ENCODE results near the gene SRSF2. TPM values are rescaled to one million over a fixed set of nuclear protein-coding genes. Genes with fewer than 3 reads are reported as not detected.

SRSF2 gene
- total RNA-seq, 4 donors from 2014 or later, result 106 to 194 (median 148) TPM

- Histone ChIP-seq H3K4me3 (no peak overlapping the region), H3K36me3 (peaks cover 0 to 8% of the 10 kb centered on the region in 2 donors), H3K9me3 (no peaks in the 10 kb centered on the region), H3K27me3 (no peaks in the 10 kb centered on the region), H3K27ac (peak overlapping the region; percentile 90 to 98 (median 92)), H3K4me1 (peaks cover 8 to 100% (median 48%) of the 10 kb centered on the region in 3 donors)
- WGBS, 2 donors (ENCODE audit: low coverage in 1 of 2), result 36 to 64% methylated on average over 6 to 7 of the region's 11 CpGs
- ATAC-seq, result no peak
- TF ChIP-seq EP300 (IDR thresholded peaks at IDR 0.05) (no peak), CTCF (IDR thresholded peaks at IDR 0.05) (no peak), POLR2A (IDR thresholded peaks at IDR 0.05) (no peak), POLR2AphosphoS5 (IDR thresholded peaks at IDR 0.05) (no peak)
Measured at GRCh38 chr17:76689859-76690258, 47.3 kb downstream of the SRSF2 start.

- Histone ChIP-seq H3K36me3 (peaks cover 0 to 25% of the 10 kb centered on the region in 2 donors), H3K4me3 (peak overlapping the region in 1 of 2 donors; percentile 10), H3K27me3 (no peaks in the 10 kb centered on the region), H3K27ac (peak overlapping the region; percentile 90 to 98 (median 92)), H3K4me1 (peaks cover 8 to 100% (median 44%) of the 10 kb centered on the region in 3 donors), H3K9me3 (no peaks in the 10 kb centered on the region)
- peak; percentile 31 for ATAC-seq
- WGBS, 2 donors (ENCODE audit: low coverage in 1 of 2), result 27% methylated on average over 3 of the region's 11 CpGs; no CpG with 5 or more reads in 1 of the 2 donors
- TF ChIP-seq EP300 (IDR thresholded peaks at IDR 0.05) (no peak), CTCF (IDR thresholded peaks at IDR 0.05) (peak in 1 of 4 experiments; percentile 34)
Measured at GRCh38 chr17:76688165-76688622, 48.9 kb downstream of the SRSF2 start.

GRCh38 chr17:76687298-76688164 lies 49.6 kb downstream of the SRSF2 start:
- ATAC-seq, result peak; percentile 74
- peaks cover 8 to 100% (median 50%) of the 10 kb centered on the region in 3 donors for H3K4me1 ChIP-seq
- no peaks in the 10 kb centered on the region for H3K9me3 ChIP-seq
- peaks cover 0 to 32% of the 10 kb centered on the region in 2 donors for H3K36me3 ChIP-seq
- peak overlapping the region in 1 of 2 donors; percentile 10 for H3K4me3 ChIP-seq
- no peaks in the 10 kb centered on the region for H3K27me3 ChIP-seq
- 33 to 36% methylated on average over 12 to 13 of the region's 26 CpGs for WGBS, 2 donors (ENCODE audit: low coverage in 1 of 2)
- TF ChIP-seq CTCF (IDR thresholded peaks at IDR 0.05), result no peak
- TF ChIP-seq POLR2AphosphoS5 (IDR thresholded peaks at IDR 0.05), result peak; percentile 58
- peak overlapping the region; percentile 90 to 98 (median 92) for H3K27ac ChIP-seq

- H3K4me3 ChIP-seq, result no peak overlapping the region
Measured at GRCh38 chr17:76686538-76687297, 50.4 kb downstream of the SRSF2 start.

More at GRCh38 chr17:76686538-76687297, 50.4 kb downstream of the SRSF2 start:
- Histone ChIP-seq H3K27me3 (no peaks in the 10 kb centered on the region), H3K27ac (peak overlapping the region; percentile 90 to 98 (median 92)), H3K4me1 (peaks cover 13 to 100% (median 58%) of the 10 kb centered on the region in 3 donors), H3K9me3 (no peaks in the 10 kb centered on the region), H3K36me3 (peaks cover 0 to 40% of the 10 kb centered on the region in 2 donors)
- TF ChIP-seq EP300 (IDR thresholded peaks at IDR 0.05) (no peak), POLR2AphosphoS5 (IDR thresholded peaks at IDR 0.05) (no peak), POLR2A (IDR thresholded peaks at IDR 0.05) (no peak), CTCF (IDR thresholded peaks at IDR 0.05) (no peak)
- ATAC-seq, result no peak
- 52 to 60% methylated on average over 7 to 9 of the region's 15 CpGs for whole genome bisulfite sequencing, 2 donors (ENCODE audit: low coverage in 1 of 2)
